Mammary epithelial cell (primary cell): ENCODE results near the gene ZNF280B.

Experiments used
- CTCF ChIP-seq, 2 donors: IDR thresholded peaks in 1 of 2; conservative IDR thresholded peaks in 1 of 2; 2 replicates each; pipeline ENCODE4 v1.5.1; 2011 to 2012; ENCODE audit warnings: inconsistent platforms in 2 of 2, low read length in 2 of 2, mild to moderate bottlenecking in 2 of 2, control low read depth in 1 of 2, low read depth in 1 of 2; ENCODE audit not compliant: insufficient read depth in 1 of 2; ENCODE audit errors: extremely low read depth in 1 of 2
- EZH2 ChIP-seq: IDR thresholded peaks from 2 replicates; pipeline ENCODE4 v1.6.1; 2012; ENCODE audit warnings: low read length, inconsistent platforms, borderline replicate concordance

- no peak for TF ChIP-seq CTCF (conservative IDR thresholded peaks at IDR 0.05 in 1 of 2, IDR thresholded peaks at IDR 0.05 in 1 of 2; ENCODE audit: extremely low read depth in 1 of 2, insufficient read depth in 1 of 2, low read depth in 1 of 2, low read length in 2 of 2)
- no peak for TF ChIP-seq EZH2
These were observed 49.5 kb downstream of the ZNF280B start for GRCh38 chr22:22458896-22459588.
